Left ventricle myocardium inferior (tissue), 1 donor: ENCODE data around the gene ARPC5. TPM values are rescaled to one million over a fixed set of nuclear protein-coding genes. Genes with fewer than 3 reads are reported as not detected.
"Not testable (repeated sequence)": the region's sequence is repeated elsewhere in the genome, so short reads cannot be mapped to it uniquely, and the experiment has no call there.

Experiments
- DNase-seq: peaks from one replicate; pipeline ENCODE4 v3.0.0-alpha.2; 2020
- H3K27ac ChIP-seq: fragments of 200-600 bp; replicated peaks from 2 replicates; pipeline ENCODE4 v1.8.0; 2021
- H3K27me3 ChIP-seq: fragments of 200-600 bp; 2 replicates; pipeline ENCODE4 v1.8.0; 2021; ENCODE audit warnings: low read depth
- H3K36me3 ChIP-seq: fragments of 200-600 bp; 2 replicates; pipeline ENCODE4 v1.8.0; 2021
- H3K4me1 ChIP-seq: fragments of 200-600 bp; 2 replicates; pipeline ENCODE4 v1.8.0; 2021
- H3K4me3 ChIP-seq: fragments of 200-600 bp; 2 replicates; pipeline ENCODE4 v1.8.0; 2021; ENCODE audit warnings: mild to moderate bottlenecking, moderate library complexity
- H3K9me3 ChIP-seq: fragments of 200-600 bp; replicated peaks from 2 replicates; pipeline ENCODE4 v1.8.0; 2021
- intact Hi-C: fragments of 100-400 bp; cut with micrococcal nuclease; formaldehyde crosslinking; loops from one replicate; pipeline ENCODE4 v1.11.0; 2022
- long read RNA-seq: library from polyadenylated mRNA; unstranded; transcript quantifications from one replicate; pipeline ENCODE4 v2.0.0, GENCODE V29; 2021
- total RNA-seq: library from RNA; stranded (reverse); fragmentation: NEBNext Ultra II Directional; extraction: Animal tissue kit (Norgen Biotek cat#: 25700); gene quantifications from one replicate; pipeline ENCODE4 v1.2.1, GENCODE V29; 2021
- TF ChIP-seq, protein P1 (sequence below): fragments of 200-600 bp; IDR thresholded peaks from 2 replicates; pipeline ENCODE4 v1.8.0; 2021; ENCODE audit warnings: antibody characterized with exemption, mild to moderate bottlenecking, borderline replicate concordance
- donor health status: DM: no; HTN: yes; CAD: no; lungs with severe emphysema.

Gene ARPC5
- 33.6 TPM for total RNA-seq
- long read RNA-seq, full-length matches to known transcripts: 41 of 47 reads
- long read RNA-seq, partial matches to known transcripts: 6 of 47 reads
- long read RNA-seq, other reads (novel, unspliced or antisense): 0 of 47 reads

DNA sequence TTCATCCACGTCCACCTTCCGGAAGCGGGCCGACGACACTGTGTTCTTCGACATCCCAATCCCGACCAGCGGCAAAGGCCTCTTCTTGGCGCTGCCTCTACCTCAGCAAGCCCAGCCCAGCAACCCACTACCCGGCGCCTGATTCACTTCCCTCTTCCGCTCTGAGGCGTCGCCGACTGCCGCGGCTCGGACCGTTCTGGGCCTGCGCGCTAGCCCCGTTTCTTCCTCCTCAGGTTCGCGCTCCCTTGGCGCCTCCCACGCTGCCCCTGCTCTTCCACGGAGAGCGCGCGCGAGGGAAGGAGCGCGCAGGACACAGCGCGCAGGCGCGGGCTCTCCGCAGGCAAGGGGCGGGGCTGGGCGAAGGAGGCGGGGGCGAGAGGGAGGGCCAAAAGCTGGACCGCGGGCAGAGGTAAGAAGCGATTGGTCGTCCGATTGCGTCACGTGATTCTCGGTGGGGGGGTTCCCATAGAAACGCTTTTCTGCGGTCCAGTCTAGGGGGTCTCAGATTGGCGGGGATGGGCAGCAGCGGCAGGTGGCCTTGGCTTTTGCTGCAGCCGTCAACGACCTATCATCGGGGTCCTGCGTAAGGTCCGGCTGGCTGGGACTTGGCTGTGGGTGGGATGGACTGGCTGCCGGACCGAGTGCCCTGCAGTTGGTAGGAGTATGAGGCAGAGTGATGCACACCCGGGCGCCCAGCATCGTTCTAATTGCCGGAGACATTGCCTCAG lies at the start of gene ARPC5:
Gene ARPC5 (minus strand): TSS at position 178 of the 728 bp plus-strand sequence. CDS start 124 bp downstream, at position 54.
- DNase-seq: peak; percentile 96
- Histone ChIP-seq H3K4me1 (peaks cover 62% of the 10 kb centered on the region), H3K27me3 (no peaks in the 10 kb centered on the region), H3K9me3 (no peaks in the 10 kb centered on the region), H3K27ac (peak within 1 kb of the TSS; percentile 97), H3K4me3 (peak within 1 kb of the TSS; percentile 86), H3K36me3 (peaks cover 5% of the 10 kb centered on the region)
- intact Hi-C loops: loop anchor here (10.0 kb wide), 1 partner anchor 161 kb away; the partner anchor contains the start of gene SMG7
- TF ChIP-seq, protein P1, sequence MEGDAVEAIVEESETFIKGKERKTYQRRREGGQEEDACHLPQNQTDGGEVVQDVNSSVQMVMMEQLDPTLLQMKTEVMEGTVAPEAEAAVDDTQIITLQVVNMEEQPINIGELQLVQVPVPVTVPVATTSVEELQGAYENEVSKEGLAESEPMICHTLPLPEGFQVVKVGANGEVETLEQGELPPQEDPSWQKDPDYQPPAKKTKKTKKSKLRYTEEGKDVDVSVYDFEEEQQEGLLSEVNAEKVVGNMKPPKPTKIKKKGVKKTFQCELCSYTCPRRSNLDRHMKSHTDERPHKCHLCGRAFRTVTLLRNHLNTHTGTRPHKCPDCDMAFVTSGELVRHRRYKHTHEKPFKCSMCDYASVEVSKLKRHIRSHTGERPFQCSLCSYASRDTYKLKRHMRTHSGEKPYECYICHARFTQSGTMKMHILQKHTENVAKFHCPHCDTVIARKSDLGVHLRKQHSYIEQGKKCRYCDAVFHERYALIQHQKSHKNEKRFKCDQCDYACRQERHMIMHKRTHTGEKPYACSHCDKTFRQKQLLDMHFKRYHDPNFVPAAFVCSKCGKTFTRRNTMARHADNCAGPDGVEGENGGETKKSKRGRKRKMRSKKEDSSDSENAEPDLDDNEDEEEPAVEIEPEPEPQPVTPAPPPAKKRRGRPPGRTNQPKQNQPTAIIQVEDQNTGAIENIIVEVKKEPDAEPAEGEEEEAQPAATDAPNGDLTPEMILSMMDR: no peak

DNA sequence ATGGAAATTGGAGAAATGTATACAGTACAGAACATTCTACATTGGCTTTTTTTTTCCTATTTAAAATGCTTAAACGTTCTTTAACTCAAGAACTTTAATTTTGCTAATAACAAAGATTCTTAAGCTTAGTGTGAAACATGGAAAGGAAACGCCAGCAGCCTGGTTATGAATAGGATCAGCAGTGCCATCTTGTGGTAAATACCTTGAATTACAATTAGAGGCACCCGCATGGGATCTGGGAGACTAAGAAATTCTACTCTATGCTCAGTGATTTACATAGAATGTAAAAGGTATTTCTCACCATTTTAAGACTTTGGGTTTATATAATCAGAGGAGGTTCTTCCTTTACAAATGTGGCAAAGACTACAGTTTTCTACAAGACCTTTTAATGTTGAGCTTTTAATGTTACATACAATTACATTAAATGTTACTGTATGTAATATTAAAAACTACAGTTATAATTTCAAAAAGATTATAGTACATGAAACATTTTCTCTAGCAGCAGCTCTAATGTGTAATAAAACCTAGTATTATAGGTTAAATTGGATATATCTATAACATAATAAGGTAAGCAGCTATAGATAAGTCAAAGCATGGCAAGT lies 49.6 kb upstream of the ARPC5 start:
- no peak for DNase-seq
- Histone ChIP-seq H3K4me1 (peaks cover 24% of the 10 kb centered on the region), H3K36me3 (no peaks in the 10 kb centered on the region), H3K4me3 (no peak overlapping the region), H3K27ac (no peak overlapping the region), H3K9me3 (no peaks in the 10 kb centered on the region), H3K27me3 (no peaks in the 10 kb centered on the region)
- TF ChIP-seq, protein P1: peak; percentile 88
- intact Hi-C loops: loop anchor here (5.0 kb wide), 1 partner anchor 33 kb away; the partner anchor contains the start of gene APOBEC4

DNA sequence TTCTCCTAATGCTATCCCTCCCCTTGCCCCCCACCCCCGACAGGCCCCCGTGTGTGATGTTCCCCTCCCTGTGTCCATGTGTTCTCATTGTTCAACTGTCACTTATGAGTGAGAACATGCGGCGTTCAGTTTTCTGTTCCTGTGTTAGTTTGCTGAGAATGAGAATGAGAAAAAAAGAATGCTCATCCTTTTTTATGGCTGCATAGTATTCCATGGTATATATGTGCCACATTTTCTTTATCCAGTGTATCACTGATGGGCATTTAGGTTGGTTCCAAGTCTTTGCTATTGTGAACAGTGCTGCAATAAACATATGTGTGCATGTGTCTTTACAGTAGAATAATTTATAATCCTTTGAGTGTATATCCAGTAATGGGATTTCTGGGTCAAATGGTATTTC lies 43.8 kb upstream of the ARPC5 start:
- H3K27ac ChIP-seq, intact Hi-C loops: not testable (repeated sequence)

DNA sequence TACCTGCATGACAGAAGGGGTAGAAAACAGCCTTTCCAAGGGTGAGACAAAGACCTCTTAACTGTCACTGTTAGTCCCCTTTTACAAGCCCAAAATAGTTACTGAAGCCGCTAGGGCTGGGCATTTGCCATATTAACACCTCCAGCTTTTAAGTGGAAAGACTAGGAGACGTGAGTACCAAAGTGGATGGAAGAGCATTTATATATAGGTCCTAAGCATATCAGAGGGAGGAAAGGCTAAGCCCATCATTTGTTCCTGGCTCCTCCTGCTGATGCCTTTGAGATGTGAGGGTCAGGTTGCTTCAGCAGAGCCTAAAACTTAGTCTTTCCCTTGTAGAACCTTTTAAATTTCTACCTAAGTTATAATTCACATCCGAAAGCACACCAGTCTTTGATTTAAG lies 43.2 kb upstream of the ARPC5 start:
- no peaks in the 10 kb centered on the region for H3K9me3 ChIP-seq
- peaks cover 21% of the 10 kb centered on the region for H3K4me1 ChIP-seq
- no peaks in the 10 kb centered on the region for H3K27me3 ChIP-seq
- H3K36me3 ChIP-seq: no peaks in the 10 kb centered on the region
- intact Hi-C loops: no loop called here
- no peak for DNase-seq
- H3K27ac ChIP-seq: no peak overlapping the region
- TF ChIP-seq, protein P1: no peak
- no peak overlapping the region for H3K4me3 ChIP-seq

More for the DNA sequence above, 43.8 kb upstream of the ARPC5 start:
- DNase-seq, H3K27me3 ChIP-seq, H3K9me3 ChIP-seq, H3K36me3 ChIP-seq, H3K4me3 ChIP-seq: not testable (repeated sequence)
- H3K4me1 ChIP-seq: peaks cover 18% of the 10 kb centered on the region

DNA sequence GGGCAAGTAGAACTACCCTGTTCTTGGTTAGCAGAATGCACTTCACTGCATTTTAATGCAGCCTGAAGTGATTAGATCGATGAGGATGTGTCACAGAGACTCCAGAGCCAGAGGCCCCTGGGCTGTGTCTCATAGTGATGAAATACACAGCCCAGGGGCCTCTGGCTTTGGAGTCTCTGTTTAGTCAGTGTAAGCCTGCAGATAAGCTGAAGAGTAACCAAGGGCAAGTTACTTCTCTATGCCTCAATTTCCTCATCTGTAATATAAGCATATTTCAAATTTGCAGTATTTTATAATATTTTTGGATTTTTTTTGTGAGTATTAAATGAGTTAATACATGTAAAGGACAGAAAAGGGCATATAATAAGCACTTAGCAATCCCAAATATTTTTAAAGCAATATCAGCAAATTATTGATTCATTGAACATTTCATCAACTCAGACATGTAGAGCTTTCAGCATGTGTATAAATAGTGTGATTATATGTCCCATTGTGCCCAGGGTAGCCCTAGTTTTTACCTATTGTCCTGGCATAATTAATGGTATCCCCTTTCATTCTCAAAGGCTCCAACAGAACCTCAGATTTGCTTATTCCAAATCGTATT lies 41.1 kb upstream of the ARPC5 start:
- peaks cover 25% of the 10 kb centered on the region for H3K4me1 ChIP-seq
- no peaks in the 10 kb centered on the region for H3K27me3 ChIP-seq
- H3K4me3 ChIP-seq: no peak overlapping the region
- no peak for DNase-seq
- intact Hi-C loops: no loop called here
- no peaks in the 10 kb centered on the region for H3K9me3 ChIP-seq
- H3K27ac ChIP-seq: no peak overlapping the region
- TF ChIP-seq, protein P1: no peak
- no peaks in the 10 kb centered on the region for H3K36me3 ChIP-seq
